DOHH2 (cell line): ENCODE data around the gene C1QTNF5.
A peak's percentile ranks its signal among the peaks of the same experiment; 100 is the strongest.

Experiments used
- H3F3A ChIP-seq: fragments of 200-600 bp; sonication (generic), shearing (Covaris generic); 2 replicates; pipeline ENCODE4 v1.6.0; 2016; ENCODE audit warnings: antibody characterized with exemption, mild to moderate bottlenecking; ENCODE audit not compliant: control insufficient read depth, insufficient read depth
- H3K27ac ChIP-seq: fragments of 200-600 bp; sonication (generic); 2 replicates; pipeline ENCODE4 v1.5.1; 2014; ENCODE audit warnings: low read depth, mild to moderate bottlenecking, low read length, moderate library complexity
- H3K27me3 ChIP-seq: fragments of 200-600 bp; sonication (generic); 2 replicates; pipeline ENCODE4 v1.6.1; 2014; ENCODE audit warnings: mild to moderate bottlenecking, low read length, mixed read lengths; ENCODE audit not compliant: control insufficient read depth
- H3K36me3 ChIP-seq: fragments of 200-600 bp; sonication (generic); 2 replicates; pipeline ENCODE4 v1.6.1; 2014; ENCODE audit warnings: mild to moderate bottlenecking, low read length, moderate library complexity, mixed read lengths; ENCODE audit not compliant: control insufficient read depth
- H3K4me1 ChIP-seq: fragments of 200-600 bp; sonication (generic); 2 replicates; pipeline ENCODE4 v1.6.1; 2014; ENCODE audit warnings: mild to moderate bottlenecking, low read length, mixed read lengths; ENCODE audit not compliant: control insufficient read depth
- H3K4me2 ChIP-seq: fragments of 200-600 bp; sonication (generic); 2 replicates; pipeline ENCODE4 v1.6.0; 2014; ENCODE audit warnings: mild to moderate bottlenecking, low read length, moderate library complexity
- H3K4me3 ChIP-seq: fragments of 200-600 bp; sonication (generic); 2 replicates; pipeline ENCODE4 v1.5.1; 2014; ENCODE audit warnings: mild to moderate bottlenecking, low read length, mixed read lengths
- H3K79me2 ChIP-seq: fragments of 200-600 bp; sonication (generic); 2 replicates; pipeline ENCODE4 v1.6.1; 2014; ENCODE audit warnings: mild to moderate bottlenecking, low read length, mixed read lengths; ENCODE audit not compliant: control insufficient read depth
- H3K9me2 ChIP-seq: fragments of 200-600 bp; sonication (generic); replicated peaks from 2 replicates; pipeline ENCODE4 v1.6.1; 2014; ENCODE audit warnings: mild to moderate bottlenecking, low read length, mixed read lengths; ENCODE audit not compliant: control insufficient read depth
- H3K9me3 ChIP-seq: fragments of 200-600 bp; sonication (generic); 2 replicates; pipeline ENCODE4 v1.6.1; 2014; ENCODE audit warnings: antibody characterized with exemption, low read length, mixed read lengths; ENCODE audit not compliant: control insufficient read depth, insufficient read depth
- H4K20me1 ChIP-seq: fragments of 200-600 bp; sonication (generic); 2 replicates; pipeline ENCODE4 v1.6.0; 2014; ENCODE audit warnings: low read depth, mild to moderate bottlenecking, antibody characterized with exemption, low read length, moderate library complexity; ENCODE audit not compliant: control insufficient read depth, insufficient read depth
- CTCF ChIP-seq: fragments of 200-600 bp; sonication (generic); IDR thresholded peaks from one replicate; pipeline ENCODE4 v1.5.1; 2014; ENCODE audit warnings: antibody characterized with exemption, mild to moderate bottlenecking, low read depth, low read length; ENCODE audit not compliant: poor library complexity, severe bottlenecking
- EZH2phosphoT487 ChIP-seq: fragments of 200-600 bp; sonication (generic); IDR thresholded peaks from 2 replicates; pipeline ENCODE4 v1.6.1; 2017; ENCODE audit warnings: borderline replicate concordance, mild to moderate bottlenecking, antibody characterized with exemption, low read length, moderate library complexity, mixed read lengths

Gene C1QTNF5

GRCh38 chr11:119317592-119318239 is 23.0 kb downstream of the C1QTNF5 start:
- Histone ChIP-seq H3K9me2 (no peaks in the 10 kb centered on the region), H4K20me1 (no peaks in the 10 kb centered on the region), H3K27ac (no peak overlapping the region), H3K4me3 (no peak overlapping the region), H3F3A (peaks cover 11% of the 10 kb centered on the region), H3K36me3 (no peaks in the 10 kb centered on the region), H3K27me3 (peaks cover 24% of the 10 kb centered on the region), H3K79me2 (no peaks in the 10 kb centered on the region), H3K4me2 (peak overlapping the region; percentile 27; the same call in 1 of the 2 replicates), H3K9me3 (no peaks in the 10 kb centered on the region), H3K4me1 (peaks cover 80% of the 10 kb centered on the region)
- TF ChIP-seq CTCF (no peak), EZH2phosphoT487 (no peak)

- H3K4me2 ChIP-seq: peak within 1 kb of the TSS; percentile 88
- H3K36me3 ChIP-seq: no peaks in the 10 kb centered on the region
- TF ChIP-seq CTCF: no peak
- peak; percentile 84; the same call in 1 of the 2 replicates for TF ChIP-seq EZH2phosphoT487
- H3K27ac ChIP-seq: no peak within 1 kb of the TSS
- H4K20me1 ChIP-seq: no peaks in the 10 kb centered on the region
- peaks cover 24% of the 10 kb centered on the region for H3K27me3 ChIP-seq
- H3K4me3 ChIP-seq: peak within 1 kb of the TSS; percentile 66
- H3K79me2 ChIP-seq: no peaks in the 10 kb centered on the region
- H3F3A ChIP-seq: peaks cover 5% of the 10 kb centered on the region; the same call in 1 of the 2 replicates
- no peaks in the 10 kb centered on the region for H3K9me2 ChIP-seq
- H3K4me1 ChIP-seq: peaks cover 72% of the 10 kb centered on the region
- no peaks in the 10 kb centered on the region for H3K9me3 ChIP-seq
These were observed 23.7 kb downstream of the C1QTNF5 start, which contains the start of gene MCAM for GRCh38 chr11:119316729-119317591. TSS of gene MCAM (minus strand) at chr11:119317130. CDS start at chr11:119317101, 29 bp downstream.

- no peaks in the 10 kb centered on the region for H3K9me2 ChIP-seq
- peaks cover 64% of the 10 kb centered on the region for H3K4me1 ChIP-seq
- no peak for TF ChIP-seq CTCF
- TF ChIP-seq EZH2phosphoT487: peak; percentile 77
- H3K4me3 ChIP-seq: peak overlapping the region; percentile 66
- H3K27me3 ChIP-seq: peaks cover 24% of the 10 kb centered on the region
- peaks cover 5% of the 10 kb centered on the region; the same call in 1 of the 2 replicates for H3F3A ChIP-seq
- no peaks in the 10 kb centered on the region for H3K36me3 ChIP-seq
- no peaks in the 10 kb centered on the region for H3K9me3 ChIP-seq
- H3K27ac ChIP-seq: no peak overlapping the region
- H3K79me2 ChIP-seq: no peaks in the 10 kb centered on the region
- peak overlapping the region; percentile 88 for H3K4me2 ChIP-seq
- no peaks in the 10 kb centered on the region for H4K20me1 ChIP-seq
These were observed 24.5 kb downstream of the C1QTNF5 start for GRCh38 chr11:119316016-119316728.
